ENCODE results near the gene AP2M1.

Gene AP2M1

DNA sequence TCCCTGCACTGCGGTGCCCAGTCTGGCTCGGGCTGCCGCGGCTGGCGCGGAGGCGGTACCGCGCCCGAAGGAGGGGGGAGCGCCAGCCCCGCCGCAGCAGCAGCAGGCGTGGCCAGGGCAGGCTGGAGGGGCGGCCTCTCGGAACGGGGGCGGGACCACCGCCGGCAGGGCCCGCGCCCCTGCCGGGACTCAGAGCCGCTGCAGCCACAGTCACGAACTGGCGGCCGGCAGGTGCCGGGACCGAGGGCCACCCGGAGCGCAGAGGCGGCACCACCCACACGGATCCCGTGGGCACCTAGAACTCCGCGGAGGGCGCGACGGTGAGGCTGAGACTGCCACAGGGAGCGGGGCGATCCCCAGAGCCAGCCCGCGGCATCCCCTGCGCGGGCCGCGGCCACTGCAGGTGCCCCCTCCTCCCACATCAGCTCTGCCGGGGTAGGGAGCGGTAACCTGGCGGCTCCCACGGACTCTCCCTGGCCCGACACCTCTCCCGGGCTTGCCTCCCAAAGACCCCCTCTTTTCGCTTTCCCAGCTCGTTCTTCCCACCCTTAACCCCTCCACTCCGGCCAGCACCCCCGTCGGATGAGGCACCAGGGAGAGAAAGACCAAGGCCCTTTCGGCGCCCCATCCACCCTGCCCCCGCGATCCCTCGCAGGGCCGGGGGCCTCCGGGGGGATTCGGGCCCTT is 54.9 kb downstream of the AP2M1 start, which contains the start of gene VWA5B2:
VWA5B2 (plus strand) TSS at position 192 of the 687 bp plus-strand sequence. CDS start 944 bp downstream, outside the sequence.
- H2AFZ ChIP-seq = peak within 1 kb of the TSS; percentile 75
- H3K4me1 ChIP-seq = peaks cover 5% of the 10 kb centered on the region
- no peaks in the 10 kb centered on the region for H3K79me2 ChIP-seq
- H3K27me3 ChIP-seq (ENCODE audit: control insufficient read depth, insufficient read depth, low read length) = no peaks in the 10 kb centered on the region
- H3K4me3 ChIP-seq (ENCODE audit: low read depth, low read length) = peak within 1 kb of the TSS; percentile 63
- TF ChIP-seq CTCF (IDR thresholded peaks at IDR 0.05) = peak; percentile 45
- H3K9me3 ChIP-seq (ENCODE audit: control insufficient read depth, low read length) = no peaks in the 10 kb centered on the region
- H3K36me3 ChIP-seq (ENCODE audit: control insufficient read depth, insufficient read depth, low read length) = no peaks in the 10 kb centered on the region
- H3K4me2 ChIP-seq (ENCODE audit: low read length) = peak within 1 kb of the TSS; percentile 83
- no peak within 1 kb of the TSS for H3K9ac ChIP-seq
- peak within 1 kb of the TSS; percentile 6 for H3K27ac ChIP-seq

GRCh38 chr3:184230081-184230602 is 55.5 kb downstream of the AP2M1 start:
- Histone ChIP-seq H3K27me3 (ENCODE audit: control insufficient read depth, insufficient read depth, low read length) (no peaks in the 10 kb centered on the region), H3K9ac (no peak overlapping the region), H3K36me3 (ENCODE audit: control insufficient read depth, insufficient read depth, low read length) (no peaks in the 10 kb centered on the region), H3K27ac (no peak overlapping the region), H3K4me3 (ENCODE audit: low read depth, low read length) (peak overlapping the region; percentile 63), H3K79me2 (no peaks in the 10 kb centered on the region), H3K9me3 (ENCODE audit: control insufficient read depth, low read length) (no peaks in the 10 kb centered on the region), H3K4me1 (peaks cover 7% of the 10 kb centered on the region), H3K4me2 (ENCODE audit: low read length) (peak overlapping the region; percentile 83), H2AFZ (peak overlapping the region; percentile 75)
- no peak for TF ChIP-seq CTCF (IDR thresholded peaks at IDR 0.05)

DNA sequence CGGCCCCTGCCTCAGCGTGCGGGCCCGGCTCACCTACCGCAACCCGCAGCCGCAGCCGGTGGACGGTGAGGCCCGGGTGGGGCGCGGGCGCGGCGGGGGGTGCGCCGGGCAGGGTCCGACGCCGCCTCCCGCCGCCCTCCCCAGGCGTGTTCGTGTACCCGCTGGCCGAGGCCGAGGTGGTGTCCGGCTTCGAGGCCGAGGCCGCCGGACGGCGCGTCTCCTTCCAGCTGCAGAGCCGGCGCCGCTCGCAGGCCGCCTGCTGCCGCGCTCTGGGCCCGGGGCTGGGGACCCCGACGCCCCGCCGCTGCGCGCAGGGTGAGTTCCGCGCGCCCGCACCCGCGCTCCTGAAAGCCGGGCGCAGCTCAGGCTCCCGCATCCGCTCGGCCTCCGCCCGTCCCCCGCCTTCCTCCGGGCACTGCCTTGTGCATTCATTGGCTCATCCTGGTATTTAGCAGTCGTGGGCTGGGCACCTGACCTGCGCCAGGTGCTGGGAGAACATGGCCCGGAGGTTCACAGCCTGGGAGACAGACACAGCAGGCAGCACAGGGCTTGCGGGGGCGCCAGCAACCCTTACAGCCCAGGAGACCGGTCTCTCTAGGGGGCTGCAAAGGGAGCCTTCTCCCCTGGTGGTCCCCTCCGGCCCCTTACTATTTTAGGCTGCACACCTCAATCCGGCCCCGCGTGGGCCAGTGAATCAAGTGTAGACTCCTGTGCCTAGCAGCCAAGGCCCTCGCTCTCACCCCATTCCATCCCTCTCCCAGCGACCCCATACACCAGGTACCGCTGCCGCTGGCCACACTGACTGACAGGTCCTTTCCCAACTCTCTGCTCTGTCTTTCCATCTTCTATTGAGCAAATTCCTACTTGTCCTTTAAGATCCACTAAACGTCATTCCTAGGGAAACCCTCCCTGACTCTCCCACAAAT is 56.2 kb downstream of the AP2M1 start:
- Histone ChIP-seq H3K27me3 (ENCODE audit: control insufficient read depth, insufficient read depth, low read length) (no peaks in the 10 kb centered on the region), H3K4me3 (ENCODE audit: low read depth, low read length) (peak overlapping the region; percentile 63), H3K9ac (no peak overlapping the region)

DNA sequence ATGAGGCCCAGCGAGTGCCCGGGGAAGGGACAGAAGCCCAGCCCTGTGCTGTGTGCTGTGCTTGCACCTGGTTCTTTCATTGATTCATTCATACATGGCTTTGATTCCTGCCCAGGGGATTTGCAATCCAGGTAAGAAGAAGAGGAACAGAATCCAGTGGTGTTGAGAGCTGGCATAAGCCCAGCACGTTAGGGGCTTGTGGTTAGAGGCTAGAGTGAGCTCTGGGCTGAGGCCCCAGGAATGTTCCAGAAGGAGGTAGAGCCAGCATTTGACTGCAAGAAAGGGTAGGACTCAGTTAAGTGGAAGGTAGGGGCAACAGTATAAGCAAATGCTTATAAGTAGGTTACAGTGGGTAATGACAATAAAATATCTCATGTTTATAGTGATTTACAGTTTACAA is 57.0 kb downstream of the AP2M1 start:
- H2AFZ ChIP-seq = no peak overlapping the region
- no peak overlapping the region for H3K27ac ChIP-seq
- no peak overlapping the region for H3K9ac ChIP-seq
- H3K79me2 ChIP-seq = no peaks in the 10 kb centered on the region
- H3K4me3 ChIP-seq (ENCODE audit: low read depth, low read length) = no peak overlapping the region
- peaks cover 7% of the 10 kb centered on the region for H3K4me1 ChIP-seq
- no peaks in the 10 kb centered on the region for H3K36me3 ChIP-seq (ENCODE audit: control insufficient read depth, insufficient read depth, low read length)
- H3K4me2 ChIP-seq (ENCODE audit: low read length) = no peak overlapping the region
- H3K27me3 ChIP-seq (ENCODE audit: control insufficient read depth, insufficient read depth, low read length) = no peaks in the 10 kb centered on the region
- H3K9me3 ChIP-seq (ENCODE audit: control insufficient read depth, low read length) = no peaks in the 10 kb centered on the region
- TF ChIP-seq CTCF (IDR thresholded peaks at IDR 0.05) = no peak

More for the DNA sequence above, 56.2 kb downstream of the AP2M1 start:
- Histone ChIP-seq H3K4me2 (ENCODE audit: low read length) (peak overlapping the region; percentile 83), H3K36me3 (ENCODE audit: control insufficient read depth, insufficient read depth, low read length) (no peaks in the 10 kb centered on the region), H3K79me2 (no peaks in the 10 kb centered on the region), H3K27ac (peak overlapping the region; percentile 45), H3K4me1 (peaks cover 7% of the 10 kb centered on the region), H2AFZ (peak overlapping the region; percentile 75), H3K9me3 (ENCODE audit: control insufficient read depth, low read length) (no peaks in the 10 kb centered on the region)
- TF ChIP-seq CTCF (IDR thresholded peaks at IDR 0.05) = no peak

All from parathyroid adenoma (tissue), 2 donors.